ENCODE measurements around the gene ZBTB5.
"Not testable (repeated sequence)": the region's sequence is repeated elsewhere in the genome, so short reads cannot be mapped to it uniquely, and the experiment has no call there.

- not testable (repeated sequence) for TF ChIP-seq CTCF (IDR thresholded peaks at IDR 0.05; ENCODE audit: extremely low read depth in 1 of 2, insufficient read depth in 1 of 2, low read depth in 1 of 2, low read length in 2 of 2); EZH2 (IDR thresholded peaks at IDR 0.05; ENCODE audit: borderline replicate concordance, low read depth, low read length, severe bottlenecking); POLR2A (IDR thresholded peaks at IDR 0.05; ENCODE audit: low read depth, low read length); JUN (IDR thresholded peaks at IDR 0.05; ENCODE audit: borderline replicate concordance, insufficient read depth, insufficient read length, low read depth); GATA2 (IDR thresholded peaks at IDR 0.05; ENCODE audit: insufficient read depth, insufficient read length, low read depth, low read length)
Measured at GRCh38 chr9:37477987-37478619, 12.9 kb upstream of the ZBTB5 start.

Data from endothelial cell of umbilical vein (primary cell).